Measurements from ENCODE around the gene SGPP2.

- no peak for TF ChIP-seq POLR2AphosphoS5 (IDR thresholded peaks at IDR 0.05)
- TF ChIP-seq CTCF (IDR thresholded peaks at IDR 0.05): no peak
- no peak for TF ChIP-seq POLR2A (IDR thresholded peaks at IDR 0.05)
These were observed 139.6 kb downstream of the SGPP2 start for GRCh38 chr2:222563936-222564335.
